ENCODE results near the gene HERC2.
"Not testable (repeated sequence)": the region's sequence is repeated elsewhere in the genome, so short reads cannot be mapped to it uniquely, and the experiment has no call there.

HERC2 gene

DNA sequence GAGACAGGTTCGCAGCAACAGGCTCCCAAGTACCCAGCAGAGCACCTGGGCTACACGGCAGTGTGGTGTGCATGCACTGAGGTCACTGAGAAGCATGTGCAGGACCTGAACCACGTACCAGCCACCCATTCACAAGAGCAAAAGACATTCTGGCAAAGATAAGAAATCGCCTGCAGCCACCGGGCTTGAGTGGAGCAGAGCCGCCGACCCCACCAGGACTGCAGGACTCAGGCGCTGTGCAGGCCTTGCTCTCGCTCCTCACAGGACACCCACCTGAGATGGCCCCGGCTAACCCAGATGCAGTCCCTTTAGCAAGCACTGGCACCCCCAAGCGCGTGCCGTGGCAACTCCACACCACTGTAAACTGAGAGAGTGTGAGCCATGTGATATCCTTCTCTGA lies 190.6 kb downstream of the HERC2 start:
- no peak for DNase-seq (ENCODE audit: low read depth)

DNA sequence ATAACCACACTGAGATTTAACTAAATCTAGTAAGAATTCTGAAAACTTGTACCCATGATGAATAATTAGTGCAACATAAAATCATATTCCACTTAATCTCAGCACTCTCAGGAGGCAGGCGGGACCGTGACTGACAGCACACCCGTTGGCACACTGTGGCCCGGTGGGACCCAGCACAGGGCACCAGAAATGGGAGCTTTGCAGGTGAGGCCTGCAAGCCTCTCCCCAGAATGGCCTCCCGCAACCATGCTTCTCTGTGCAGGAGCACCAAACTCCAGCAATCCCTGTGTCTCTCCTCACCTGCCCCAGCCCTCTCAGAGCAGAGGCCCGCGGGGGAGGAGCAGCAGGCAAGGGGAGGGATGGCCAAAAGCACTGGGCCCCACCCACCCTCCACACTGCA lies 191.3 kb downstream of the HERC2 start:
- no peak for DNase-seq (ENCODE audit: low read depth)

DNA sequence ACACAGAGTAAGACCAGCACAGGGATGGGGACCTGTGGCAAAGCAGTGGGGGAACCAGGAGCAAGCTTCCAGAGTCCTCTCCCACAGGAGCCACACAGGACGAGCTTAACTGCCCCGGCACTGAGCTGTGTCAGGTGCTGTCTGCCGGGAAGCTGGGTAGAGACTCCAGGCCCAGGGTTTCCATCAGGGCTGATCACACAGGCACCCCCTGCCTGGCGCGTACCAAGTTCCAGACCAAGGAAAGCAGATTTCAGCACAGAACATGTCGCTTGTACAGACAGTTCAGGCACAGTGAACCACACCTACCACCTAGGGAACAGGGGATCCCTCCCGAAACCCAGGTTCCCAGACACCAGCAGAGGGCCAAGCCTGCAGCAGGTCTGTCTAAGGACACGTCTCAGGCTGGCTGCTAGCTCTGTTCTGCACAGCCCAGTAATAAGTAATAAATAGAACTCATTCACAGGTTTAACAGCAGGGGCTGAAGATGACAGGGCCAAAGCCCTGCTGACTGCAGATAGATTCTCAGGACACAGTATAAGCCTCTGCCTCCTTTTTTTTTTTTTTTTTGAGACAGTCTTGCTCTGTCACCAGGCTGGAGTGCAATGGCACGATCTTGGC lies 192.6 kb downstream of the HERC2 start:
- DNase-seq (ENCODE audit: low read depth), result no peak

DNA sequence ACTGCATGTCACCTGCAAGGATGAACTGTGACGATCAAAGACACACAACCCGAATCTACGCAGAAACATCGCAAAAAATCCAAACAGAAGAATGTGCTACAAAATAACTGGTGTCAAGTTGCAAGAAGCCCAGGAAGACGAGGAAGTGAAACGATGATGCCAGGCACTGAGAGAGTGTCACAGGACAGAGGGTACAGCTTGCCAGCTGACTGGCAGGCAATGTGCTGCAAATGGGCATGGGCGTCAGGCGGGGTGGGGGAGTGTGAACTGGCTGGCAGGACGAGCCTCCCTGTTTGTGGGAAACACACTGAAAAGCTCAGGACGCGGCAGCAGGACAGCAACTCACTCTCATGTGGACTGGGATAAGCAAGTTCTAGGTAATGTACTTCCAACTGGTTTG lies 193.9 kb downstream of the HERC2 start:
- DNase-seq (ENCODE audit: low read depth), result no peak

DNA sequence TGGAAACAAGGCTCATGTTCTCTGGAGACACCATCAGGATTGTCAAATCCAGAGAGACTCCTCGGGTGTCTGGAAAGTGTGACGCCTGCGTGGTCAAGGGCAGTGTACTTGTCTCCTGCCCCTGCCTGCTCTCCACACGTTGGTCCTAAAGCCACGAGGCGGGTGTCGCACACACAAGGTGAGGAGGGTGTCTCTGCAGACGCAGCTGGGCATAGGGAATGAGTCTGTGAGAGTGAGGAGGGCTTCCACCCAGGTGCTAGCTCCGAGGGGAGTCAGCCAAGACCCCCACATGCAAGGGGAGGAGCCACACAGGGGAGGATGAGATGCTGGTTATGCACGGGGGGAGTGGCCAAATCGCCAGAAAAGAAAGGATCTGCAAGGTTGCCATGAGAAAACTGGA lies 194.9 kb downstream of the HERC2 start:
- DNase-seq (ENCODE audit: low read depth), result no peak

DNA sequence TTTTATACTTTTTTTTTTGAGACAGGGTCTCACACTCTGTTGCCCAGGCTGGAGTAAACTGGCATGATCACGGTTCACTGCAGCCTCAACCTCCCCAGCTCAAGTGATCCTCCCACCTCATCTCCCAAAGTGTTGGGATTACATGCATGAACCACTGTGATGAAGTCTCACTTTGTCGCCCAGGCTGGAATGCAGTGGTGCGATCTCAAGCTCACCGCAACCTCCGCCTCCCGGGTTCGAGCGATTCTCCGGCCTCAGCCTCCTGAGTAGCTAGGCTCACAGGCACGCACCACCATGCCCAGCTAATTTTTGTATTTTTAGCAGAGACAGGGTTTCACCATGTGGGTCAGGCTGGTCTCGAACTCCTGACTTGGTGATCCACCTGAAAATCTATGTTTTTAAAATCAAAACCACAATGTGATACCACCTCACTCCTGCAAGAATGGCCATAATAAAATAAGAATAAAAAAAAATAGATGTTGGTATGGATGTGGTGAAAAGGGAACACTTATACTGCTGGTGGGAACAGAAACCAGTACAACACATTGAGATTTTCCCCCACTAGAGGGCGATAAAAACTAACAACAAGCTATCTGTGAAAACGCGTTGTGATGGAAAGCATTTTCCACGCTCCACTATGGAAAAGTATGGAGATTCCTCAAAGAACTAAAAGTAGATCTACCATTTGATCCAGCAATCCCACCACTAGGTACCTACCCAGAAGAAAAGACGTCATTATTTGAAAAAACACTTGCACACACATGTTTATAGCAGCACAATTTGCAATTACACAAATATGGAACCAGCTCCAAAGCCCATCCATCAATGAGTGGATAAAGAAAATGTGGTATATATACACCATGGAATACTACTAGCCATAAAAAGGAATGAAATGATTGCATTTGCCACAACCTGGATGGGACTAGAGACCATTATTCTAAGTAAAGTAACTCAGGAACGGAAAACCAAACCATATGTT lies 196.0 kb downstream of the HERC2 start:
- DNase-seq (ENCODE audit: low read depth), result no peak

DNA sequence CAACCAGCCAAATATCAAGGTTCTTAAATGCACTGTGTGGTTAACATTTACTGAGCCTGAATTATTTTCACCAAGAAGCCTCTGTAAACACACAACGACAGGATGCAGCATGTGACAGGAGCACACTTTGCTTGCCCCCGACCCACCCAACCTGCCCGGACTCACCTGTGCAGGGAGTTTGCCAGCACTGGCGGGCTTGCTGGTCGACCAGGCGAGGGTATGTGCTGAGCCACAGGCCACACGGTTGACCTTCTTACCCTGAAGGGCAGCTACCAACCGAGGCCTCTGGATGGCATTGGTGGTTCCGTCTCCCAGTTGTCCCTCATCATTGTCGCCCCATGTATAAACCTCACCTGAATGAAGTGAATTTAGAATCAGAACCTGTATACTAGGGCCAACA lies 197.1 kb downstream of the HERC2 start:
- DNase-seq (ENCODE audit: low read depth), result no peak

DNA sequence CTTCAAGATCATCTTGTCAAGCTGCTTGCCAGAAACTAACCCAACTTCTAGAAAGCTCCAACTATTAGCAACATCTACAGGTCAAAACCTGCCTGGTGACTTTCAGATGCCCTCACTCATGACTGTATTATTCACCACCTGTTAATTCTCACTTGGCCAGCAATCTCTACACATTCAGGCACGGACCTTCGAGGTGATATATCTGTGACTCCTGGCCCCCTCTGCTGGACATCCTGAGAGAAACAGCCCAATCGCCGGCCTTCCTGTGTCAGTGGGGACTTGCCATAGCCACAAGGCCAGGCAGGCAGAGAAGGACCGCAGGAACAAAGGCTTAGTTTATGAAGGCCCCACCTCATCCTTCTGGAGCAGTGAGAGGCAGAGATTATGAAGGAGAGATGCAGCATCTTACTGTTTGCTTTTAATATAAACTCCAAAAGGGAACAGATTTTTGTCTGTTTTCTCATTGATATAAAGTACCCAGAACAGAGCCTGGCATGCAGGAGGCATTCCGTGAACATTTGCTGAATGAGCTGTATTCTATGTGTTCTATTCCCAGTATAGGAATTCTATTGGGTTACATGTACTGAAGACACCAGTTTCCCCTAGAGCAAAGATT lies 198.5 kb downstream of the HERC2 start:
- no peak for DNase-seq (ENCODE audit: low read depth)

DNA sequence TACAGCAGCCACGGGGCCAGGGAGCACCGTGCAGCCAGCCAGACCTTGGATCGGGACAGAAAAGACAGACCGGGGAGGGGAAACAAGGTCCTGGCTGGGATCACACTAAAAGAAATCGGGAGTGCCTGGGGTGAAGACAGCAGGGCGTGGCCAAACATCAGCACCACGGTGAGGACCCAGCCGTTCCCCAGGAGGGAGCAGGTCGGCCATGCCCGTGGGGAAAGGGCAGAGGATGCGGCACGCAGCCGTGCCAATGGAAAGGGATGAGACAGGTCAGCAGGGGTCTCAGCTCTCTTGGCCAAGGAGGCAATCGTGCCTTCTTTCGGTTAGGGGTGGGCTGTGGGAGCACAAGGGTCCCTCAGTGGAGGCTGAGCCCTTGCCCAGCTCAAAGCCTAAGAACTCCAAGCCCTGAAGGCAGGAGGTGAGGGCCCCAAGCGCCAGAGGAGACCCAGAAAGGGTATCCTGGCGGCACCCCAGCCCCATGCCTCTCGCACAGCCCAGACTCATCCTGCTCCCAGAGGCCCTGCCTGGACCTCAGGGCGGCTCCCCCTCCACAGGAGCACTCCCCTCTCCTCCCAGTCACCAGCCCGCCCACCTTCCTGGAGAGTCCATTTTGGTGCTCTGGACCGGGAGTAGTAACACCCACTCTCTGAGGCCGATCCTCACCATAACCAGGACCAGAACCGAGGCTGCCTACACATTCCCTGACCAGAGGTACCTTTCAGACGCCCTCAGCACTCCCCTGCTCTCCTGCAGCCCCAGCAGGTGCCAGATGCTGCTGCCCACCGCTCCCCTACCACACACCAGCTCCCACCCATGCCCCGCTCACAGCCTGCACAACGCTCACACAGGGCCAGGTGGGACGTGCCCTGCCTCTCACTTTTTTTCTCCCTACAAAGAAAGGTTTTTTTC lies 199.7 kb downstream of the HERC2 start:
- no peak for DNase-seq (ENCODE audit: low read depth)

DNA sequence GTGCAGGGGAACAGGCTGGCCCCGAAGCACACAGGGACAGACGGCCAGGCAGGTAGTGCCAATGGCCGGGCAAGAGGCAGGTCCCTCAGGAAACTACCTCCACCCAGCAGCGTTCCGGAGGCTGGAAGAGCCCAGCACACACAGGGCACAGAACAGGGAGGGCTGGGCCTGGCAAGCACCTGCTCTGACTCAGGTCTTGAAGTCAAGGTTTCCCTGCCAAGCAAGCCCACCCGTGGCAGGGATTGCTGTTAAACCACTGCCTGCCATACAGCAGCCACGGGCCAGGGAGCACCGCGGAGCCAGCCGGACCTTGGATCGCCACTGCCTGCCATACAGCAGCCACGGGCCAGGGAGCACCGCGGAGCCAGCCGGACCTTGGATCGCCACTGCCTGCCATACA lies 200.4 kb downstream of the HERC2 start:
- DNase-seq (ENCODE audit: low read depth), result not testable (repeated sequence)

DNA sequence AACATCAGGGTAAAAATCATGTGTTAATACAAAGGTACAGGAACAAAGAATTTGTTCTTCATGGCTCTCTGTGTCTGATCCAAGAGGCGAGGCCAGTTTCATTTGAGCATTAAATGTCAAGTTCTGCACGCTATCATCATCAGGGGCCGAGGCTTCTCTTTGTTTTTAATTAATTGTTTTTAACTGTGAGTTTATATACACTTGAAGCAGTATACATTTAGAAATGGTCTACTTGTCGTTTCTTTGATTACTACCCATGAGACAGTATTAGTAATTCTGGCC lies 201.7 kb downstream of the HERC2 start:
- DNase-seq (ENCODE audit: low read depth), result no peak

DNA sequence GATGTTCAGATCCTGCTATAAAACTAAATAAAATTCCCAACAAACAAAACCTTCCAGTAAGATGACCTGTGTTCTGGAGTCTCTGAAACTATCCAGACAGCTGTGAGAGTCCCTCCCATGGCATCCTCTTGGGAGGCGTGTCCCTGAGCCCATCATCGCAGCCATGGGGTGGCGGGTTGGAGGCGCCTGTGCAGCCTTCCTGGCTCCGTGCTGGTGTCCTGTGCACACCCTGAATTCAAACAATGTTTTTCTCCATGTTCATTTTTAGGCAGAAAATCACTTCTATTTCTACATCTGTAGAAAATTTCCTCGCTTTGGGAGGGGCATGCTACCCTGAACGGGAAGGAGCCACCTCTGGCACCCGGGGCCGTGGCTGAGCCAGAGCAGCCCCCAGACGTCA lies 203.4 kb downstream of the HERC2 start:
- DNase-seq (ENCODE audit: low read depth), result no peak

DNA sequence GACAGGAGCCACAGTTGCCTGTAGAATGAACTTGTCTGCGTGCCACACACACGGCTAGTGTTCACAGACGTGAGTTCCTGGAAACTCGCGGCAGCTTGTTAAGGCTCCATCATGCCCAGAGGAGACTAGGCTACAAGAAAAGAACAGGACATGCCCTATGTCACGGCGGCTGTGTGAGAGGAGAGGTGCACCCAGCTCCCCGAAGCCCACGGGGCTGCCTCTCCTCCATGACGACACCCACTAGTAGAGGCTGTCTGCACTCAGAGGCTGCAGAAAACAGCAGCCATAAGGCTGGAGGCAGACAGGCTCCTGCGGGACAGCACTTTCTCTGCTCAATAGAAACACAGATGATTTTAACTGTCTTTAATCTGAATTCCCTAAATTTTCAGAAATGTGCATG lies 203.9 kb downstream of the HERC2 start:
- DNase-seq (ENCODE audit: low read depth), result no peak

DNA sequence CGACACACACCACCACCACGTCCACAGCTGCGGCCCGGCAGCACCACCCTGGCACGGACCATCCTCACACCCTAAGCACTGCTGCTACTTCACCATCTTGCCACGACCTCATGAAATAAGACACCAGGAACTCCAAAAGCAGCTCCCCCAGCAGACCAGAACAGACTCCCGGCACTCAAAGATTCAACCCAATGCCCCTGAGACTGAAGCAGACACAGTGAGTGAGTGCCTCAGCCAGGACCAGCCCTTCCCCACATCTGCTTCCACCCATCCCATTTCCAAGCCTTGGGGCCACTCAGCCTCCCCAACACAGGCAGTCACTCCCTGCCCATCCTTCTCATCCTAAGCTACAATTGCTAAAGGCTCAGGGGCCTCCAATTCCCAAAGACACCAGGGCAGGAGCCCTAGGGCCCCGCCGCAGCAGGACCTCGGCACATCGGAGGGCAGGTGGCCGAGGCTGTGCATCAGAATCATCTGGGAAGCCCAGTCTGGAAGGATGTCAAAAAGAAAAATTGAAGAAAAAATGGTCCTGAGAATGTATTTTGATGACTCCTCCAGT lies 204.5 kb downstream of the HERC2 start:
- no peak for DNase-seq (ENCODE audit: low read depth)

DNA sequence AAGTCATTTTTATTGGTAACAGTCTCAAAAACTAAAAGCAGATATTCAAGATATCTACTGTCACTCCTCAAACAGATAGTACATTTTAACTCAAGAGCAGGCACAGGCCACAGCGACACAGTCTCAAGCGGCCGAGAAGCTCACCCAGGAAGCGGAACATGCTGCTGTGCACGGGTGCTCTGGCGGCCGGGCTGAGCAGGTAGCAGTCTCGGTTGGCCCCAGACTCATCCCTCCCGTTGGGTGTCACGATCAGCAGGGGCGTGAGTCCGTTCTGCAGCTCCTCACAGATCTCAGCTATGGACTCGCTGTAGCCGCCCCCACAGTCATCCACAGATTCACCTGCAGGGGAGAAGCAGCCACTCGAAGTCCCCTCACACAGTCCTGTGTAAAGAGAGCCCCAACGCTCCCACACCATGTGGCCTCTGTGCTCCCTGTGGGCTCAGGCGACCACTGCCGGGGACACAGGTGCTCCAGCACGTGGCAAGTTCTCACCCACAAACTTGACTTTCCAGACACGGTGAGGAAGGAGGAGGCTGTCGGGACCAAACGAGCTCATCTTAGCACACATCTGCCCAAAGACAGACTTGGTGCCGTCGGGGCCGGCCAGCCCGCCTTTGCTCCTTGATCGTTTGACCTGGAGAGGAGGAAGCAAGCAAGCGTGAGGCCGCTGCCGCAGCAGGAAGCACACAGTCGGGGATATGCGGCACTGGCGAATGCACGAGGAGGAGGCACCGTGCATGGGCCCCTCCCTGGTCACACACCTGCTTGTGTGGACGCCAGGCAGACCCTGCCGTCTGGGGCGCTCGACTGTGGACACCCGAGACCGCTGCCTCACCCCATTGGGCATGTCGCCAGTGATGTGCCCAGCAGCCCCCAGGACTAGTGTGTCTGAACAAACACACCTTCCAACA lies 205.2 kb downstream of the HERC2 start:
- no peak for DNase-seq (ENCODE audit: low read depth)

DNA sequence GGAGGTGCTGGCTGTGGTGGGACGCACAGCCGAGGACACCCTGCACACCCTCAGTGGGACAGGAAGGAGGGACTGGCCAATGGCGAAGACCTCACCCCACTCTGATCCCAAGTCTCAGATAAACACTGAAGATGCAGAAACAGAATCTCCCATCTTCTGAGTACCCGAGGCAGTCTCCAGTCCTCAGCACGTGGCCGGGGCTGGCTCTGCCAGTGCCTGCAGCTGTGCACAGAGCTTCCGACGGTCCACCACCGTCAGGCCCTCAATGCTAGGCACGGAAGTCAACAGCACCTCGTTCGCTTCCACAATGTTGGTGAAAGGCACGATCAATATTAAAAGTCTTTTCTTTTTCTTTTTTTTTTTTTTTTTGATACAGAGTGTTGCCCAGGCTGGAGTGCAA lies 206.1 kb downstream of the HERC2 start:
- no peak for DNase-seq (ENCODE audit: low read depth)

DNA sequence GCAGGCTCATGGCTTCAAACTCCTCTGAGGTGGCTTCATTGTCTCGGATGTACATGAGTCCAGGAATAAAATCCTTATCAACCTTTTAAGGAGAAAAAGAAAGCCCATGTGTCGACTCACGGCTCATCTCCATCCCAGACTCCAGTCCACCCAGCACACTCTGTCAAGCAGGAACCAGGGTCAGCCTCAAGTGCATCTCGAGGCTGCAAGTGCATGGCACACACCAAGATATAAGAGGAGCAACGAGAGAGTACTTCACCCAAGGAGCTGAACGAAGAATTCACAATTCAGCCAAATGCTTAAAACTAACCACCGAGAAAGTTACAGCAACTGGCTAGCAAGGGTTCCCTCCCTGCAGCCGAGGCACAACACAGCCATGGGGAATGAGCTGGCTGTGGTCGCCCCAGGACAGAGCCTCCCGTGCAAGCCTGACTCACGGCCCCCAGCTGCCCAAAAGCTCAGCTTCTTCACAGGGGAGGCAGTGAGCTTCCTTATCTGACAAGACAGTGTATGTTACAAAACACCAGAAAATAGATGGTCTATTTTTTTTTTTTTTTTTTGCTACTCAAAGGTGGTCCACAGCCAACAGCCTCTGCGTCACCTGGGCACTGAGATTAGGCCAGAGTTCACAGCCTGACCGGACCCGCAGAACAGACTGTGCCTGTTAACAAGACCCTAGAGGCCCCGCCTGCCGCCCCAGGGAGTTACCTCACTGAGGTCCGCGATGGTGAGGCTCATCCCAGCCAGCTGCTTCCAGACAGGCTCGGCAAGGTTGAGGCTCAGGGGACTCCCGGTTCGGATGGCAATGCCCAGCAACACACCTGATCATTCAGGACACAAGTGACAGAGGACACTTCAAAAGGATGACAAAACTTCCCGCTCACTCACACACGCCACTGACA lies 207.0 kb downstream of the HERC2 start:
- DNase-seq (ENCODE audit: low read depth), result no peak

DNA sequence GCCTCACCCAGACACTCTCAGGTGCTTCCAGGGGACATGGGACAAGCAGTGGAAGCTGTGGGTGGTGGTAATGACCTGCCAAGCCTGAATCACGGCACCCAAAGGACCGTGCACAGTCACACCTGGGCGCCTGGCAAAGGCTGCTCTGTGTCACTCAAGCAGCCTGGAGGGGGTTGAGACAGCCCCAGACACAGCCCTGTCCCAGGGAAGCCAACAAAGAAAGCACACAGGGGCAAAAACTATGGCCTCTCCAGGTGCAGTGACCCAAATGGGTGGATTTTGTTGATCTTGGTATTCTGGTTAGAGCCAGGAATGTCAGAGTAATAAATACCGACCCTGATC lies 207.9 kb downstream of the HERC2 start:
- no peak for DNase-seq (ENCODE audit: low read depth)

DNA sequence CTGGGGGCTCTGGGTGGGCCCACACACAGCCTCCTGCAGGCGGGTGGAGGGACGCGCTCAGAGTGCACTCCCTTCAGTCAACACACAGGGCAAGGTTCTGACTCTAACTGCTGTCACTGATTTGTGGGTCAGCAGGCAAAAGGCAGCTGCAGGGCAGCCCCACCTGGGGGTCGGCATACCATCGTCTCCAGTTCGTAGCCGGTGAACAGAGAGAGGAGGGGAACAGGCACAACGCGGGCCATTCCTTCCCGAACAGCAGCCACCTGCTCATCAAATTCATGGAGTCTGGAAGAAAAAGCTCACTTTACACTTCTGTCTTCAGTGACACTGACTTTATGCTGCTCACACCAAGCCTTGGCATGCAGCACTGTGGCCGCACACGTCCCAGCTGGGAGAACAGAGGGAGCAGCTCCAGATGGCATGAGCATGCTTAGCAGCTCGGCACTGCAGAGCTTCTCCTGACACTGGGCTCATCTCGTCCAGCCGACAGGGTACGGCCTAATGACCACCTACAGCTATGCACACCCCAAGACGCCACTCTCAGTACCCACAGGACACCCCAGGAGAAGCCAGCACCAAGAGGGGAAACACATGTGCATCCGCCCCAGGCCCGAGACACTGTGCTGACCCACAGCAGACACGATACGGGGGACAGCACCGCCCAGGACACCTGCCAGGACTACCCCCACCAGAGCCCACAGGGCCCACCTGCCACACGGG lies 208.4 kb downstream of the HERC2 start:
- no peak for DNase-seq (ENCODE audit: low read depth)

Data from stimulated activated CD8-positive, alpha-beta memory T cell treated with anti-CD3 and anti-CD28 coated beads, Interleukin-7, amount 100 ng/mL, for 24 hours (primary cell).